ENCODE measurements around the gene CPVL.

DNA sequence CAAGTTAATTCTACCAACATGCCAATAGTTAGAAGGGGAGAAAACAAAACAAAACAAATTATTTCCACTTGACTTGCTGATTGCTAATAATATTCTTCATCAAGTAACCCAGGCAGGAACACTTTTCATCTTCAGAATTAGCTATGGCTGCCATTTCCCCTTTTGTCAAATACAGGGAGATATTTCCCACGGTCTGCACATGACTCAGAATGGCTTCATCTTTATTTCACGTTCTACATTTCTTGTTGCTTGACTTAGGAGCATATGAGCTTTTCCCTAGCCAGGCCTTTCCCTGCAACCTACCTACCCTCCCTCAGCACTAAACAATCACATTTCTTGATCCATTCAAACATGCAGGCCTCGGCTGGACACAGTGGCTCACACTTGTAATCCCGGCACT lies 6.5 kb downstream of the CPVL start:
- no peak for TF ChIP-seq PRDM1 (tag by site-specific recombination; IDR thresholded peaks at IDR 0.05)
- no peak for TF ChIP-seq ZNF394 (tag by site-specific recombination; IDR thresholded peaks at IDR 0.05; ENCODE audit: borderline replicate concordance)
- TF ChIP-seq, protein P1, sequence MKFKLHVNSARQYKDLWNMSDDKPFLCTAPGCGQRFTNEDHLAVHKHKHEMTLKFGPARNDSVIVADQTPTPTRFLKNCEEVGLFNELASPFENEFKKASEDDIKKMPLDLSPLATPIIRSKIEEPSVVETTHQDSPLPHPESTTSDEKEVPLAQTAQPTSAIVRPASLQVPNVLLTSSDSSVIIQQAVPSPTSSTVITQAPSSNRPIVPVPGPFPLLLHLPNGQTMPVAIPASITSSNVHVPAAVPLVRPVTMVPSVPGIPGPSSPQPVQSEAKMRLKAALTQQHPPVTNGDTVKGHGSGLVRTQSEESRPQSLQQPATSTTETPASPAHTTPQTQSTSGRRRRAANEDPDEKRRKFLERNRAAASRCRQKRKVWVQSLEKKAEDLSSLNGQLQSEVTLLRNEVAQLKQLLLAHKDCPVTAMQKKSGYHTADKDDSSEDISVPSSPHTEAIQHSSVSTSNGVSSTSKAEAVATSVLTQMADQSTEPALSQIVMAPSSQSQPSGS (tag by site-specific recombination; IDR thresholded peaks at IDR 0.05; ENCODE audit: low read depth) = no peak
- no peak for TF ChIP-seq MZF1 (tag by site-specific recombination; IDR thresholded peaks at IDR 0.05; ENCODE audit: borderline replicate concordance)
- no peak for TF ChIP-seq ZNF670 (tag by site-specific recombination; IDR thresholded peaks at IDR 0.05; ENCODE audit: low read depth)
- TF ChIP-seq, protein P2, sequence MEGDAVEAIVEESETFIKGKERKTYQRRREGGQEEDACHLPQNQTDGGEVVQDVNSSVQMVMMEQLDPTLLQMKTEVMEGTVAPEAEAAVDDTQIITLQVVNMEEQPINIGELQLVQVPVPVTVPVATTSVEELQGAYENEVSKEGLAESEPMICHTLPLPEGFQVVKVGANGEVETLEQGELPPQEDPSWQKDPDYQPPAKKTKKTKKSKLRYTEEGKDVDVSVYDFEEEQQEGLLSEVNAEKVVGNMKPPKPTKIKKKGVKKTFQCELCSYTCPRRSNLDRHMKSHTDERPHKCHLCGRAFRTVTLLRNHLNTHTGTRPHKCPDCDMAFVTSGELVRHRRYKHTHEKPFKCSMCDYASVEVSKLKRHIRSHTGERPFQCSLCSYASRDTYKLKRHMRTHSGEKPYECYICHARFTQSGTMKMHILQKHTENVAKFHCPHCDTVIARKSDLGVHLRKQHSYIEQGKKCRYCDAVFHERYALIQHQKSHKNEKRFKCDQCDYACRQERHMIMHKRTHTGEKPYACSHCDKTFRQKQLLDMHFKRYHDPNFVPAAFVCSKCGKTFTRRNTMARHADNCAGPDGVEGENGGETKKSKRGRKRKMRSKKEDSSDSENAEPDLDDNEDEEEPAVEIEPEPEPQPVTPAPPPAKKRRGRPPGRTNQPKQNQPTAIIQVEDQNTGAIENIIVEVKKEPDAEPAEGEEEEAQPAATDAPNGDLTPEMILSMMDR (tag by site-specific recombination; IDR thresholded peaks at IDR 0.05) = no peak
- TF ChIP-seq, protein P3, sequence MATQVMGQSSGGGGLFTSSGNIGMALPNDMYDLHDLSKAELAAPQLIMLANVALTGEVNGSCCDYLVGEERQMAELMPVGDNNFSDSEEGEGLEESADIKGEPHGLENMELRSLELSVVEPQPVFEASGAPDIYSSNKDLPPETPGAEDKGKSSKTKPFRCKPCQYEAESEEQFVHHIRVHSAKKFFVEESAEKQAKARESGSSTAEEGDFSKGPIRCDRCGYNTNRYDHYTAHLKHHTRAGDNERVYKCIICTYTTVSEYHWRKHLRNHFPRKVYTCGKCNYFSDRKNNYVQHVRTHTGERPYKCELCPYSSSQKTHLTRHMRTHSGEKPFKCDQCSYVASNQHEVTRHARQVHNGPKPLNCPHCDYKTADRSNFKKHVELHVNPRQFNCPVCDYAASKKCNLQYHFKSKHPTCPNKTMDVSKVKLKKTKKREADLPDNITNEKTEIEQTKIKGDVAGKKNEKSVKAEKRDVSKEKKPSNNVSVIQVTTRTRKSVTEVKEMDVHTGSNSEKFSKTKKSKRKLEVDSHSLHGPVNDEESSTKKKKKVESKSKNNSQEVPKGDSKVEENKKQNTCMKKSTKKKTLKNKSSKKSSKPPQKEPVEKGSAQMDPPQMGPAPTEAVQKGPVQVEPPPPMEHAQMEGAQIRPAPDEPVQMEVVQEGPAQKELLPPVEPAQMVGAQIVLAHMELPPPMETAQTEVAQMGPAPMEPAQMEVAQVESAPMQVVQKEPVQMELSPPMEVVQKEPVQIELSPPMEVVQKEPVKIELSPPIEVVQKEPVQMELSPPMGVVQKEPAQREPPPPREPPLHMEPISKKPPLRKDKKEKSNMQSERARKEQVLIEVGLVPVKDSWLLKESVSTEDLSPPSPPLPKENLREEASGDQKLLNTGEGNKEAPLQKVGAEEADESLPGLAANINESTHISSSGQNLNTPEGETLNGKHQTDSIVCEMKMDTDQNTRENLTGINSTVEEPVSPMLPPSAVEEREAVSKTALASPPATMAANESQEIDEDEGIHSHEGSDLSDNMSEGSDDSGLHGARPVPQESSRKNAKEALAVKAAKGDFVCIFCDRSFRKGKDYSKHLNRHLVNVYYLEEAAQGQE (tag by site-specific recombination; IDR thresholded peaks at IDR 0.05) = no peak
- TF ChIP-seq, protein P4, sequence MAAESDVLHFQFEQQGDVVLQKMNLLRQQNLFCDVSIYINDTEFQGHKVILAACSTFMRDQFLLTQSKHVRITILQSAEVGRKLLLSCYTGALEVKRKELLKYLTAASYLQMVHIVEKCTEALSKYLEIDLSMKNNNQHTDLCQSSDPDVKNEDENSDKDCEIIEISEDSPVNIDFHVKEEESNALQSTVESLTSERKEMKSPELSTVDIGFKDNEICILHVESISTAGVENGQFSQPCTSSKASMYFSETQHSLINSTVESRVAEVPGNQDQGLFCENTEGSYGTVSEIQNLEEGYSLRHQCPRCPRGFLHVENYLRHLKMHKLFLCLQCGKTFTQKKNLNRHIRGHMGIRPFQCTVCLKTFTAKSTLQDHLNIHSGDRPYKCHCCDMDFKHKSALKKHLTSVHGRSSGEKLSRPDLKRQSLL (tag by site-specific recombination; IDR thresholded peaks at IDR 0.05) = no peak
- TF ChIP-seq ZFHX2 (tag by site-specific recombination; conservative IDR thresholded peaks at IDR 0.05) = no peak
- no peak for TF ChIP-seq IKZF3 (tag by site-specific recombination; IDR thresholded peaks at IDR 0.05)
- TF ChIP-seq ZBTB20 (tag by site-specific recombination; IDR thresholded peaks at IDR 0.05) = no peak
- no peak for TF ChIP-seq ZNF707 (tag by site-specific recombination; IDR thresholded peaks at IDR 0.05)
- no peak for TF ChIP-seq SETDB1 (IDR thresholded peaks at IDR 0.05; ENCODE audit: insufficient read length, low read length)

All from HEK293 (cell line).